ENCODE results near the gene ZNF785. TPM values are rescaled to one million over a fixed set of nuclear protein-coding genes. Genes with fewer than 3 reads are reported as not detected.

ZNF785 gene
- total RNA-seq, 1 experiment from 2014 or later, result 18.8 TPM

DNA sequence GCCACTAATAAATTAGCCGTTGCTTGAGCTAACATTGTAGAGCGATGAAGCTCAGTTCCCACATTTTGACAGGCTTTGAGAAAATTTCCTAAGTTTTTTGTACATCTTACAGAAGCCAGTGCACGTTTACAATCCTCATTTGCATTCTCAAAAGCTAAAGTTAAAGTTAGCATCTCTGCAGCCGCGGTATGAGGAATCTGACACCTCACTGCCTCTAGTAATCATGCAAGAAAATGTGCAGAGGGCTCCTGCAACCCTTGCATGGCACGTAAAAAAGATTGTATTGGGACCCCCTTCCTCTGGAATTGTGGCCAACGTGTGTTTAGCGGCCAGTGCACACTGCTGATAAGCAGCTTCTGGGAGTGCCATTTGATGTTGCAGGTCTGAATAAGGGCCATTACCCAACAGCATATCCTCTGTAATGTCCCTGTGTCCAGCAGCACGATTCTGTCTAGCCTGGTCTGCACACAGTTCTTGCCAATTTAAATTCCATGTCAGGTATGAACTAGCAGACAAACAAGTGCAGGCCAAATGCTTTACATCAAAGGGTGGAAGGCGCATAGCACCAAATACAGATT, 37.0 kb upstream of the ZNF785 start:
- no peak overlapping the region for H2BK5ac ChIP-seq (ENCODE audit: insufficient read length, low read length)
- no peak overlapping the region for H3T11ph ChIP-seq (ENCODE audit: low read length)
- no peaks in the 10 kb centered on the region for H3K79me2 ChIP-seq (ENCODE audit: insufficient read depth, low read length)
- H3K9me3 ChIP-seq (ENCODE audit: control insufficient read depth, low read depth, low read length), result no peaks in the 10 kb centered on the region
- H2BK120ac ChIP-seq (ENCODE audit: low read depth, low read length, poor library complexity, severe bottlenecking), result no peak overlapping the region
- Mint-ChIP-seq H3K4me1 (peaks cover 12 to 13% of the 10 kb centered on the region in 2 experiments), H3K9me3 (no peaks in the 10 kb centered on the region; a peak in 1 of 5 replicates), H3K4me3 (no peak overlapping the region), H3K27me3 (ENCODE audit: low read depth) (peaks cover 21% of the 10 kb centered on the region), H3K36me3 (ENCODE audit: insufficient read depth in 1 of 3, low read depth in 3 of 3) (no peaks in the 10 kb centered on the region), H3K27ac (no peak overlapping the region)
- no peak overlapping the region for H3K18ac ChIP-seq (ENCODE audit: insufficient read length, low read depth, low read length)
- WGBS (ENCODE audit: extremely low coverage, insufficient read length, low lambda C conversion rate), result no CpG with 5 or more reads among the region's 10 CpGs
- no peak overlapping the region for H3K14ac ChIP-seq (ENCODE audit: insufficient read depth, low read length)
- no peak overlapping the region for H3K23ac ChIP-seq (ENCODE audit: insufficient read length, low read depth, low read length)
- no peak overlapping the region for H3K56ac ChIP-seq (ENCODE audit: insufficient read length, low read depth, low read length)
- no peak overlapping the region for H2BK20ac ChIP-seq (ENCODE audit: low read depth, low read length, poor library complexity, severe bottlenecking)
- H3K9ac ChIP-seq (ENCODE audit: extremely low read depth, insufficient read length, low read length), result no peak overlapping the region
- no peak overlapping the region for H3K4me2 ChIP-seq (ENCODE audit: insufficient read depth, insufficient read length, low read length)
- H3K27me3 ChIP-seq (ENCODE audit: insufficient read depth, low read length), result no peaks in the 10 kb centered on the region
- DNase-seq, result no peak
- no peak overlapping the region for H4K91ac ChIP-seq (ENCODE audit: insufficient read length, low read depth, low read length)
- no peaks in the 10 kb centered on the region for H3K4me1 ChIP-seq (ENCODE audit: insufficient read depth, low read length)
- H4K5ac ChIP-seq (ENCODE audit: insufficient read length, low read depth, low read length), result no peak overlapping the region
- H3K79me1 ChIP-seq (ENCODE audit: insufficient read depth, low read depth, low read length, poor library complexity, severe bottlenecking), result no peaks in the 10 kb centered on the region
- TF ChIP-seq, protein P1, sequence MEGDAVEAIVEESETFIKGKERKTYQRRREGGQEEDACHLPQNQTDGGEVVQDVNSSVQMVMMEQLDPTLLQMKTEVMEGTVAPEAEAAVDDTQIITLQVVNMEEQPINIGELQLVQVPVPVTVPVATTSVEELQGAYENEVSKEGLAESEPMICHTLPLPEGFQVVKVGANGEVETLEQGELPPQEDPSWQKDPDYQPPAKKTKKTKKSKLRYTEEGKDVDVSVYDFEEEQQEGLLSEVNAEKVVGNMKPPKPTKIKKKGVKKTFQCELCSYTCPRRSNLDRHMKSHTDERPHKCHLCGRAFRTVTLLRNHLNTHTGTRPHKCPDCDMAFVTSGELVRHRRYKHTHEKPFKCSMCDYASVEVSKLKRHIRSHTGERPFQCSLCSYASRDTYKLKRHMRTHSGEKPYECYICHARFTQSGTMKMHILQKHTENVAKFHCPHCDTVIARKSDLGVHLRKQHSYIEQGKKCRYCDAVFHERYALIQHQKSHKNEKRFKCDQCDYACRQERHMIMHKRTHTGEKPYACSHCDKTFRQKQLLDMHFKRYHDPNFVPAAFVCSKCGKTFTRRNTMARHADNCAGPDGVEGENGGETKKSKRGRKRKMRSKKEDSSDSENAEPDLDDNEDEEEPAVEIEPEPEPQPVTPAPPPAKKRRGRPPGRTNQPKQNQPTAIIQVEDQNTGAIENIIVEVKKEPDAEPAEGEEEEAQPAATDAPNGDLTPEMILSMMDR (conservative IDR thresholded peaks at IDR 0.05), result no peak
- no peak overlapping the region for H2BK15ac ChIP-seq (ENCODE audit: low read depth, low read length)
- no peak overlapping the region for H3K27ac ChIP-seq (ENCODE audit: insufficient read length, low read depth, low read length)
- no peak overlapping the region for H4K8ac ChIP-seq (replicated peaks; ENCODE audit: insufficient read length, low read depth, low read length)
- no peaks in the 10 kb centered on the region for H4K20me1 ChIP-seq (ENCODE audit: control insufficient read depth, insufficient read depth, insufficient read length)
- H3K23me2 ChIP-seq (ENCODE audit: insufficient read length, low read depth, low read length, poor library complexity, severe bottlenecking), result no peaks in the 10 kb centered on the region
- no peak overlapping the region for H3K4ac ChIP-seq (ENCODE audit: low read depth, low read length)
- H2AK5ac ChIP-seq (ENCODE audit: insufficient read length, low read length), result no peak overlapping the region
- H2AFZ ChIP-seq (ENCODE audit: low read length), result no peak overlapping the region
- H2BK12ac ChIP-seq (ENCODE audit: insufficient read length, low read depth, low read length), result no peak overlapping the region
